Stimulated activated effector memory CD8-positive, alpha-beta T cell treated with anti-CD3 and anti-CD28 coated beads, Interleukin-12 subunit alpha, Interleukin-12 subunit beta, amount 100 ng/mL, for 72 hours (primary cell): ENCODE data around the gene ATG2A.
A peak's percentile ranks its signal among the peaks of the same experiment; 100 is the strongest.

Source experiments
- ATAC-seq: fragments of 150-1000 bp; cut with Tn5 transposase; 2 replicates; pipeline ENCODE4 v1.10.0; 2021
- DNase-seq, 2 donors: peaks; one replicate each; pipeline ENCODE4 v3.0.0; 2021 to 2022; ENCODE audit warnings: low spot score in 2 of 2
- H3K27ac Mint-ChIP-seq: one replicate; pipeline ENCODE4 v1.8.0; 2022; ENCODE audit warnings: mild to moderate bottlenecking, mixed read lengths
- H3K36me3 Mint-ChIP-seq: one replicate; pipeline ENCODE4 v1.8.0; 2022; ENCODE audit warnings: mild to moderate bottlenecking, mixed read lengths
- H3K4me1 Mint-ChIP-seq: one replicate; pipeline ENCODE4 v1.8.0; 2022; ENCODE audit warnings: mixed read lengths
- H3K4me3 Mint-ChIP-seq: one replicate; pipeline ENCODE4 v1.8.0; 2022; ENCODE audit warnings: mild to moderate bottlenecking, mixed read lengths
- H3K9me3 Mint-ChIP-seq: one replicate; pipeline ENCODE4 v1.8.0; 2022; ENCODE audit warnings: mixed read lengths

ATG2A gene

GRCh38 chr11:64916775-64917662, at the start of gene ATG2A:
Gene ATG2A, minus strand, starts transcription at chr11:64917209. Its CDS starts 74 bp downstream, at chr11:64917135.
- DNase-seq (peak; percentile 98), ATAC-seq (peak; percentile 98)
- H3K4me1 Mint-ChIP-seq = peaks cover 23% of the 10 kb centered on the region
- no peaks in the 10 kb centered on the region for H3K9me3 Mint-ChIP-seq
- H3K4me3 Mint-ChIP-seq = peak within 1 kb of the TSS; percentile 90
- H3K27ac Mint-ChIP-seq = peak within 1 kb of the TSS; percentile 97
- H3K36me3 Mint-ChIP-seq = peaks cover 28% of the 10 kb centered on the region

- peaks cover 13% of the 10 kb centered on the region for H3K4me1 Mint-ChIP-seq
- H3K9me3 Mint-ChIP-seq = no peaks in the 10 kb centered on the region
- H3K4me3 Mint-ChIP-seq = no peak overlapping the region
- no peak for DNase-seq
- no peaks in the 10 kb centered on the region for H3K36me3 Mint-ChIP-seq
- H3K27ac Mint-ChIP-seq = no peak overlapping the region
- no peak for ATAC-seq
Observed at GRCh38 chr11:64963072-64963631, 46.1 kb upstream of the ATG2A start.

GRCh38 chr11:64960719-64961118, 43.7 kb upstream of the ATG2A start:
- H3K4me1 Mint-ChIP-seq = no peaks in the 10 kb centered on the region
- H3K4me3 Mint-ChIP-seq = no peak overlapping the region
- no peaks in the 10 kb centered on the region for H3K9me3 Mint-ChIP-seq
- ATAC-seq = no peak
- DNase-seq = no peak
- no peak overlapping the region for H3K27ac Mint-ChIP-seq
- no peaks in the 10 kb centered on the region for H3K36me3 Mint-ChIP-seq

- DNase-seq (no peak), ATAC-seq (no peak)
- no peaks in the 10 kb centered on the region for H3K9me3 Mint-ChIP-seq
- H3K36me3 Mint-ChIP-seq = no peaks in the 10 kb centered on the region
- no peak overlapping the region for H3K27ac Mint-ChIP-seq
- H3K4me1 Mint-ChIP-seq = no peaks in the 10 kb centered on the region
- no peak overlapping the region for H3K4me3 Mint-ChIP-seq
Observed at GRCh38 chr11:64959498-64959897, 42.5 kb upstream of the ATG2A start.

- Mint-ChIP-seq H3K27ac (no peak overlapping the region), H3K36me3 (no peaks in the 10 kb centered on the region), H3K4me3 (no peak overlapping the region), H3K9me3 (no peaks in the 10 kb centered on the region), H3K4me1 (no peaks in the 10 kb centered on the region)
- DNase-seq (no peak), ATAC-seq (no peak)
Observed at GRCh38 chr11:64954201-64954600, 37.2 kb upstream of the ATG2A start.

- ATAC-seq (no peak), DNase-seq (no peak)
- no peaks in the 10 kb centered on the region for H3K4me1 Mint-ChIP-seq
Observed at GRCh38 chr11:64951529-64951928, 34.5 kb upstream of the ATG2A start.

GRCh38 chr11:64947208-64947814, 30.3 kb upstream of the ATG2A start:
- Mint-ChIP-seq H3K4me1 (no peaks in the 10 kb centered on the region), H3K27ac (no peak overlapping the region), H3K4me3 (no peak overlapping the region), H3K9me3 (no peaks in the 10 kb centered on the region), H3K36me3 (no peaks in the 10 kb centered on the region)
- DNase-seq (no peak), ATAC-seq (no peak)

More at GRCh38 chr11:64951529-64951928, 34.5 kb upstream of the ATG2A start:
- Mint-ChIP-seq H3K27ac (no peak overlapping the region), H3K9me3 (no peaks in the 10 kb centered on the region), H3K36me3 (no peaks in the 10 kb centered on the region), H3K4me3 (no peak overlapping the region)

GRCh38 chr11:64936539-64936938, 19.5 kb upstream of the ATG2A start:
- no peak for ATAC-seq
- H3K4me1 Mint-ChIP-seq = no peaks in the 10 kb centered on the region
- no peaks in the 10 kb centered on the region for H3K9me3 Mint-ChIP-seq
- DNase-seq = no peak
- H3K36me3 Mint-ChIP-seq = peaks cover 28% of the 10 kb centered on the region
- H3K27ac Mint-ChIP-seq = no peak overlapping the region
- H3K4me3 Mint-ChIP-seq = no peak overlapping the region

GRCh38 chr11:64935359-64936081, 18.5 kb upstream of the ATG2A start, which contains the start of gene GPHA2:
Gene GPHA2, minus strand, starts transcription at chr11:64935893. Its CDS starts 433 bp downstream, at chr11:64935460.
- Mint-ChIP-seq H3K27ac (no peak within 1 kb of the TSS), H3K4me3 (no peak within 1 kb of the TSS), H3K9me3 (no peaks in the 10 kb centered on the region), H3K36me3 (peaks cover 38% of the 10 kb centered on the region), H3K4me1 (no peaks in the 10 kb centered on the region)
- DNase-seq (no peak), ATAC-seq (no peak)

- ATAC-seq (no peak), DNase-seq (no peak)
- Mint-ChIP-seq H3K4me1 (no peaks in the 10 kb centered on the region), H3K9me3 (no peaks in the 10 kb centered on the region), H3K27ac (no peak overlapping the region), H3K4me3 (no peak overlapping the region), H3K36me3 (peaks cover 45% of the 10 kb centered on the region)
Observed at GRCh38 chr11:64934682-64935358, 17.8 kb upstream of the ATG2A start.

- H3K27ac Mint-ChIP-seq = no peak overlapping the region
- no peak overlapping the region for H3K4me3 Mint-ChIP-seq
- no peak for DNase-seq
- H3K9me3 Mint-ChIP-seq = no peaks in the 10 kb centered on the region
- H3K4me1 Mint-ChIP-seq = no peaks in the 10 kb centered on the region
- ATAC-seq = no peak
- peaks cover 52% of the 10 kb centered on the region for H3K36me3 Mint-ChIP-seq
Observed at GRCh38 chr11:64933935-64934681, 17.1 kb upstream of the ATG2A start.

- H3K36me3 Mint-ChIP-seq = peaks cover 58% of the 10 kb centered on the region
- DNase-seq = no peak
- peak overlapping the region; percentile 21 for H3K27ac Mint-ChIP-seq
Observed at GRCh38 chr11:64933213-64933934, 16.4 kb upstream of the ATG2A start.

GRCh38 chr11:64932324-64932723, 15.3 kb upstream of the ATG2A start:
- H3K4me3 Mint-ChIP-seq = no peak overlapping the region
- H3K36me3 Mint-ChIP-seq = peaks cover 66% of the 10 kb centered on the region

More at GRCh38 chr11:64933213-64933934, 16.4 kb upstream of the ATG2A start:
- H3K4me1 Mint-ChIP-seq = no peaks in the 10 kb centered on the region
- no peaks in the 10 kb centered on the region for H3K9me3 Mint-ChIP-seq
- no peak for ATAC-seq
- H3K4me3 Mint-ChIP-seq = no peak overlapping the region

GRCh38 chr11:64931290-64931689, 14.3 kb upstream of the ATG2A start:
- H3K4me3 Mint-ChIP-seq = no peak overlapping the region
- no peak overlapping the region for H3K27ac Mint-ChIP-seq
- no peaks in the 10 kb centered on the region for H3K9me3 Mint-ChIP-seq
- ATAC-seq (no peak), DNase-seq (no peak)
- peaks cover 66% of the 10 kb centered on the region for H3K36me3 Mint-ChIP-seq
- H3K4me1 Mint-ChIP-seq = peaks cover 1% of the 10 kb centered on the region

More at GRCh38 chr11:64932324-64932723, 15.3 kb upstream of the ATG2A start:
- no peak for ATAC-seq
- Mint-ChIP-seq H3K9me3 (no peaks in the 10 kb centered on the region), H3K4me1 (no peaks in the 10 kb centered on the region), H3K27ac (no peak overlapping the region)
- DNase-seq = no peak
